AG08395 (cell line): ENCODE results near the gene ALOX12.

ENCODE experiments used
- DNase-seq: peaks from one replicate; pipeline ENCODE4 v3.0.0; 2012; ENCODE audit warnings: mixed read lengths, low spot score

ALOX12 gene

DNA sequence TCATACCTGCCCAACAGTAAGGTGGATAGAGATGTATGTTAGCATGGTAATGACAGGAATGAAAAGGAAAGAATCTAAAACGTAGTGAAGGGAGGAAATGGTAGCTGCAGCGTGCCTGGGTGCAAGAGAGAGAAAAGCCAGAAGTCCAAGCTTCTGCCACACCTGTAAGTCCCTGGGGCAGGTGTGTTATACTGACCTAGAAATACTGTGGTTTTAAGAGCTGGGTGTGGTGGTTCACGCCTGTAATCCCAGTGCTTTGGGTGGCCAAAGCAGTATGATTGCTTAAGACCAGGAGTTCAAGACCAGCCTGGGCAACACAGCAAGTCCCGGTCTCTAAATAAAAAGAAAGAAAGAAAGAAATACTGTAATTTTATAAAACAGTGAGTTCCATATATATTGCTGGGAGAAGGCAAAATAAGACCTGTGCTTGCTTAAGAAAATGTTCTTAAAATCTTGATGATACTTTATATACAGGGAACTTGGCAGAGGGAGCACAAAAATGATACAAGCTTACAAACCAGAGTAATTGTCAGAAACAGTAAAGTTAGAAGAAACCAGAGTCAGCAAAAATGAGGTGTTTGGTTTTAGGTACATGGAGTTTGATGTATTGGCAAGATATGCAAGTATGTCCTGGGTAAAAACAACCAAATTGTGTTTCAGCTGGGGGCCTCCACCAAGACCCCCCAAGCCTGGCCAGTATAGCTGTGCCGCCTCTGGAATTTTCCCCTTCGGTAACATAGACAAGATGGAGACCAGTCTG is 6.6 kb downstream of the ALOX12 start:
- no peak for DNase-seq

DNA sequence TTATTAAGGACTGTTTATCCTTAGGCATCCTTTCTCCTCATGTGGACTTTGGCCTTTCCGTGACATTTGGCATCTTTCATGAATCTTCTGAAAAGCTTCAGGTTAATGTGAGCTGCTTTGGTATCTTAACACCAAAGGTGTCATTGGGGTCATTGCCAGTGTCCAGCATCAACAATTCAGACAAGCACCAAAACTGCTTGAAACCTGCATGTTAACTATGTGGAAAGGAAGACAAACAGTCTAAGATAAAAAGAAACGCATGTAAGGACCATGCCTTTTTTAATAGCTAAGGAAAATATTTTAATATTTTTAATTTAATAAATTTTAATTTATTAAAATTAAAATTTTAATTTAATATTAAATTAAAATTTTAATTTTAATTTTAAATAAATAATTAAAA is 7.9 kb downstream of the ALOX12 start:
- DNase-seq = no peak

DNA sequence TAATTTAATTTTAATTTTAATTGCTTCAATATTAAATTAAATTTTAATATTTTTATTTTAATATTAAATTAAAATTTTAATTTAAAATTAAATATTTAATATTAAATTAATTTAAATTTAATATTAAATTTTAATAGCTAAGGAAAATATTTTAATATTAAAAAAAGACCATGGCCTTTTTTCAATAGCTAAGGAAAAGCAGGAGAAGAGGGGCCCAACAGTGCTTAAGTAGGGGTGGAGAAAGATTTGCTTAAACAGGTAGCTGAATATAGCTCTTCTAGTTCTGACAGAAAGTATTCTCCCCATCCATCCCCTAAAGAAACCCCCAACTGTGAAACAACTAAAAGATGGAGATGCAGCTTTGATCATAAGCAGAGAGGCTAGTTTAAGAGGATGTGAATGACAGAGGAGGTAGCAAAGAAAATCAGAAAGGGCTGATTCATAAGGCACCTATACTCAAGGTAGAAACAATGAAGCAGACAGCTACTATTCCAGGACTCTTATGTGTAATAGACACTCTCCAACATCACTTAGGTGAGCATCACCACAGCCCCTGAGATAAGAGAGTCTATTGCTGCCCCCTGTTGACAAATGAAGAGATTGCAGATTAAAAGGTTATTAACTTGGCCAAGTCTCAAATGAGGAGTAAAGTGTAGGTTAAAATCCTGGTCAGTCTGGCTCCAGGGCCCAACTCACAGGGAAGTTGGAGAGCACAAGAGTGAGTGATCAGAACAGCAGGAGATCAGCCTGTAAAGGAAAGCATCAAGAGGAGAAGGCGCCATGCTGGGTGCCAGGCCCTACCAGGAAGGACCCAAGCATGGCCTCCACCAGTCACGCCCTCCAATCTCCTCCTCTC is 8.8 kb downstream of the ALOX12 start:
- DNase-seq = peak; percentile 68

DNA sequence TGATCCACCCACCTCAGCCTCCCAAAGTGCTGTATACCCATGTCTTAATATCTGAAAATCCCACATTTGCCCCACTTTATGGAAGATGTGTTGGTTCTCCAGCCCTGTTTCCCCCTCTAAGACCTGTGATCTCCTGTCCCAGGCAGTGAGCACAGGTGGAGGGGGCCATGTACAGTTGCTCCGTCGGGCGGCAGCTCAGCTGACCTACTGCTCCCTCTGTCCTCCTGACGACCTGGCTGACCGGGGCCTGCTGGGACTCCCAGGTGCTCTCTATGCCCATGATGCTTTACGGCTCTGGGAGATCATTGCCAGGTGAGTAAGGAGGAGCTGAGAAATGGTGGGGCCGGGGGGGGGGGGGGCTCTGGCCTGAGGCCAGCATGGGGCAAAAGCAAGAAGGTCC is 9.9 kb downstream of the ALOX12 start:
- no peak for DNase-seq

DNA sequence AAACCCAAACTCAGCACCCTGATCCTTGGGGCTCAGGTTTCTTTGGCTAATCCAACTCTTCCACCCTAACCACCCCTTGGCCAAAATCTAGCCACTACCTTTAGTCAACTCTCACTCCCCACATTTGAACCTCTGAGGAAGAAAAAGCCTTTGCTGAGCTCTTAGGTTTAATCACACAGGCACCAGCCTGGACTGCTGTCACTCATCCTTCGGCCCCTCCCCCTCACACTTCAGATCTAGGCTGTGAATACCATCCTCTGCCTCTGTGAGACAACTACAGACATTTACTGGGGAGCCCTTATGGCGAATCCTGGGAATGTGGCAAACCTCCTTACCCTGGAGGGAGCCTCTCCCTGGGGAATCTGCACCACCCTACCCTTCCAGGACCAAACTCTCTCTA is 11.3 kb downstream of the ALOX12 start:
- no peak for DNase-seq

DNA sequence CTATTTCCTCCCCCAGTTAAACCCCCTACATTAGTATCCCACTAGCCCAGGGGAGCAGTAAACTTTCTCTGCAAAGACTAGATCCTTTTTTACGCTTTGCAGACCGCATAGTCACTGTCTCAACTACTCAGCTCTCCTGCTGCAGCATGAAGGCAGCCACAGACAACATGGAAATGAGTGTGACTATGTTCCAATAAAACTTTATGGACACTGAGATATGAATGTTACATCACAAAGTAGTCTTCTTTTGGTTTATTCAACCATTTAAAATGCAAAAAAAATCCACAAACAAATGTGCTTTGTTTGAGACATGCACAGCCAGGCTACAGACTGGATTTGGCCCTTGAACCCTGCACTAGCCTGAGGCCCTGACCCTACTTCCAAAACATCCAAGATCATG is 14.7 kb downstream of the ALOX12 start:
- no peak for DNase-seq

DNA sequence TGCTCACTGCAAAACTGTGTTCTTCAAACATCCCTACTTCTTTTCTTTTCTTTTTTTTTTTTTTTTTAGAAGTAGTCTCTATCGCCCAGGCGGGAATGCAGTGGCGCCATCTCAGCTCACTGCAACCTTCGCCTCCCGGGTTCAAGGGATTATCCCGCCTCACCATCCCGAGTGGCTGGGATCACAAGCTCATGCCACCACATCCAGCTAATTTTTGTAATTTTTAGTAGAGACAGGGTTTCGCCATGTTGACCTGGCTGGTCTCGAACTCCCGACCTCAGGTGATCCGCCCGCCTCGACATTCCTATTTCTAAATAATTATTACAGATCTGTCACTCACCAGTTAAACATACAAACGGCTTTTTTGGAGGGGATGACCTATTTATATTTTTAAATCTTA is 15.6 kb downstream of the ALOX12 start:
- DNase-seq = no peak

DNA sequence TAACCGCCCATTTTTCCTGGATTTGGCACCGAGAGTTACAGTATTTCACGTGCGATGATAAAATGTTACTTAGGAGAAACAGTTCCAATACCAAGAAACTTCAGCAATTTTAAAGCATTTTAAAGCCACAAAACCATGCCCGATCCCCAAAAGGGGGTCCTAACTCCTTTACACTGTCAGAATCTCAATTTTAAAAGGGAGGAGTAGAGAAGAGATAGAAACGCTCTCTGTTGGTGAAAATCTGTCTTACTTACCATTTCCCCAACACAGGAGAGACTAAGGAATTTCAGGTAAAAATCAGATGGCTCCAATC is 16.0 kb downstream of the ALOX12 start:
- no peak for DNase-seq

DNA sequence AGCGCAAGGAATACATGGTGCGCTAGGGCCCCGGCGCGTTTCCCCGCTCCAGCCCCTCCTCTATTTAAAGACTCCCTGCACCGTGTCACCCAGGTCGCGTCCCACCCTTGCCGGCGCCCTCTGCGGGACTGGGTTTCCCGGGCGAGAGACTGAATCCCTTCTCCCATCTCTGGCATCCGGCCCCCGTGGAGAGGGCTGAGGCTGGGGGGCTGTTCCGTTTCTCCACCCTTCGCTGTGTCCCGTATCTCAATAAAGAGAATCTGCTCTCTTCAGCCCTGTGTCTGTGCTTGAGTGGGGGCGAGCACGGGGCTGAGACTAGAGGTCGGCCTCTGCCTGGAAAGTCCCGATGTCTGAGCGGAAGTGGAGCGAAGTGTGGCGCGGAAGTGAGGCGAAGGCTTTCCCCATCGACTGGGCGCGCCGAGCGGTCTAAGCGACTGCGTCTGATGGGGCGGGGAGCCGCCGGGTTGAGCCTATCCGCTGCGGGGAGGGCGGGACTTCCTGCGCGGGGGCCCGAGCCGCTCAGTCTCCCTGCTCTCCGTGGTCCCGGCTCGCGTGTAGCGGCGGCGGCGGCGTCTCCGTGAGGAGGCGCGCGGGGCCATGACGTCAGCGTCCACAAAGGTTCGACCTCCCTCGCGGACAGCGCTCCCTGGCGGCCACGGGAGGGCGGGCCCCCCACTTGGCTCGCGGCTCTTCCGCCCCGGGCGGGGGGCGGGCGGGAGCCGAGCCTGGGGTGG is 18.6 kb downstream of the ALOX12 start:
- peak; percentile 95 for DNase-seq

DNA sequence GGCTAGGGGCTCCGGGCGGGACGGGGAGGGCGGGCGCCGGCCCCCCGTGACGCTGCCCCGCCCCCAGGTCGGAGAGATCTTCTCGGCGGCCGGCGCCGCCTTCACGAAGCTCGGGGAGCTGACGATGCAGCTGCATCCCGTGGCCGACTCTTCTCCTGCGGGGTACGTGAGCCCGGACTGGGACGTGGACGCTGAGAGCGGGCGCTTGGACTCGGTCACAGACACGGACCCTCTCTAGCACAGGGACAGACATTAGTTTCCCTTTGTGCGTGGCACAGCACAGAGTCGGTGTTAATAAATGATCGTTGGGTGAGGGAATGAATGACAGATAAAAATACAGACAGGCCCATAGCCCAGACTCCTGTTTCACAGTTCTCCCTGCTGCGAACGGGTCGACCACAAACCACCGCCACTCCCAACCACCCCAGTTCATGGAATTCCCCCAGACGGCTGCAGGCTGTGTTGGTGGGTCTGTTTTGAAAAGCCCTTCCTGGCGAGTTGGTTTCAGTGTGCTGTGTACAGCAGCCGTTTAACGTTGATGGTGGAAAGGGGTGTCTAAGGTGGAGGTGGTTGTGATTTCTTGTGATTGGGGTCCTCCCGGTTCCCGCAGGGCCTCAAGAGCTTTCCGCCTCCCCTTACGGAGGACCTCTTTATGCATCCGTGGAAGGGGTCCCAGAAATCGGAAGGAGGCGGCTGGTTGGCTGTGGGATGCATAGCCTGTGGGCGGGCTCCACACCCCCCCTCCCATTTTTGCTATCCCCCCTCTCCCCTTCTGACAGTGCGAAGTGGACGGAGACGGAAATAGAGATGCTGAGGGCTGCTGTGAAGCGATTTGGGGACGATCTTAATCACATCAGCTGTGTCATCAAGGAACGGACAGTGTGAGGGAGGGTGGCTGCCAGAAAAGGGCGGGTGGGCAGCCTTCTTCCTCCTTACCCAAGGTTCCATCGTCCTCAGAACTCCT is 19.4 kb downstream of the ALOX12 start:
- no peak for DNase-seq

DNA sequence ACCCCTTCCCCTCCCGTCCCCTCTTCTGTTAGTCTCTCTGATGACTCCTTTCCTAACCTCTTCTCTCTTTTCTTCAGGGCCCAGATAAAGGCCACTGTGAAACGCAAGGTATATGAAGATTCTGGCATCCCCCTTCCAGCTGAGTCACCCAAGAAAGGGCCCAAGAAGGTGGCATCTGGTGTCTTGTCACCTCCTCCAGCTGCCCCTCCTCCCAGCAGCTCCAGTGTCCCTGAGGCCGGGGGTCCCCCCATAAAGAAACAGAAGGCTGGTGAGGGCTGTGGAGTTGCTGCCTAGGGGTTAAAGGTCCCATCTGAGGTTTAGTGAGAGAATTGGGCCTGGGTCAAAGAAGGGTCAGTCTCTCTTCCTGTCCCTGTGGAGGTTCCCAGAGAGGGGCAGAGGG is 20.6 kb downstream of the ALOX12 start:
- no peak for DNase-seq

DNA sequence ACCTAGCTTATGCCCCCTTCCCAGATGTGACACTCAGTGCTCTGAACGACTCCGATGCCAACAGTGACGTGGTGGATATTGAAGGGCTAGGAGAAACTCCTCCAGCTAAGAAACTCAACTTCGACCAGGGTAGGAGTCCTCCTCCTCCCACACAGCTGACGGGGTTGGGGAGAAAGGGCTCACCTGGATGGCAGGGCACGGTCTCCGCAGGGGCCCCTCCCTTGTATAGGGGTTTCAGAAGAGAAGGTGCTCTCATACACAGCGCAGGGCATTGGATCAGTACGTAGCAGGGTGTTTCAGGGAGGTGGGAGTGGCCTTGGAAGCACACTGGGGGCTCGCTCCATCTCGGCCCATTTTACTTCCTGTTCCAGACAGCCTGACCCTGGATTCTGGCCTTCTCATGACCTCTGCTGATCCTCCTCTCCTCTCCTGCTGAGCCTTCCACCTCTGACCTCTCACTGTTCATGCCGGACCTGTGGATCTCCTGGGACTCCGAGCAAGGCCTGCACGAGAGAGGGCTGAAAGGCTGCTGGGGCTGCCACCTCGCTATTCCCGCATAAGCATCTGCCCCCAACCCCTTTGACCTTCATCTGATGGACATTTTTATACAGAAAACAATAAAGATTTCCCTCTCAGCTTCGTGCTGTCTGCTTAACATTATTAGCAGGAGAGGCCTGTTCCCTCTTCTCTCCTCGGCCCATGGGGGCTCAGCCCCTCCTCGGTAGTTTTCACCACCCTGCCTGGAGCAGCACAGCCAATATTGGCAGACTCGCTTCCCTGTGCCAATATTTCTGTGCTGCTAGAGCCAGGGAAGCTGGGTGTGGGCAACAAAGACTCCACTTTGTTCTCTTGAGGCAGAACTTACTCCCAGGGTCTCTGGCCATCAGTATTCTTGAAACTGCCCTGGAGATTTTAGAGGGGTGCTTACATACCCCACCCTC is 21.3 kb downstream of the ALOX12 start:
- DNase-seq = no peak

DNA sequence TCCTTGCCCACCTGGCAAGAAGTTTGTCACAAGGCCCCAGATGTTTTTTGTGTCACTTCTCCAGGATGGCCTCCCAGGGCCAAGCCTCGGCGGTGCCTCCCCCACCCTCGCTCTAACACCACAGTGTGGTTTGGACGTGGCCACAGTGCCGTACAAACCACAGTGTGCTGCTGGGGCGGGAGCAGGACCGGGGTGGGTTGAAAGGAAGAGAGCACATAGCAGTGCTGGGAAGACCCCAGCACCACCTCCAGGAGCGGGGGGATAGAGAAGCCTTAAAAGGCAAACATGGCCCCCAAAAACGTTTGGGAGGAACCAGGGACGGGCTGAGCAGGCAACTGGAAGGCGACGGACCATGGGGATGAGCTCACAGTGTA is 22.0 kb downstream of the ALOX12 start:
- DNase-seq = no peak

DNA sequence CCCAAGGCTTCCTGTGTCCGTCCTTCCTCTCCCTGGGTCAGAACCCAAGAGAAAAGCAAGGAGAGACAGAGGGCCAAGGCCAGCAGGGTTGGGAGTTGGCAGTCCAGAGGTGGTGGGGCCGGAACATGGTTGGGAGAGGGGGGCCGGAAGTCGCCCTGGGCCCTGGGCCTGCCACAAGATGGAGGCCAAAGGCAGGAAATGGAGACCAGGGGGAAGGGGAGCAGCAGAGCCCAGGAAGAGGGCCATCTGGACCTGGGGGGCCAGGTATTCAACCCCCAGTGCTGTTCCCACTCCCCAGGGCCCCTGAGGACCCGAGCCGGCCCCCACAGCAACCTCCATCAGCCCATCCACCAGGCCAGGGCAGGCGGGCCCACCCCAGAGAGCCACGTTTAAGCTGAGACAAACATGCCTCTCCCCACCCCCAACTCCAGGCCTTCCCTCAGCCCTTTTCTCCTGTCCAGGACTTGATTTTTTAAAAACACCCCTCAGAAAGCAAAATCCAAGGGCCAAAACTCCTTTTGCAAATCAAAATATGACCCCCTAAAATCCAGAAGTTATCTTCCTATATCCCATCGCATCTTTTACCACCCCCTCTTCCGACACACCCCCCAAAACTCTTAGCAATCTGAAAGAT is 22.6 kb downstream of the ALOX12 start:
- DNase-seq = peak; percentile 39

DNA sequence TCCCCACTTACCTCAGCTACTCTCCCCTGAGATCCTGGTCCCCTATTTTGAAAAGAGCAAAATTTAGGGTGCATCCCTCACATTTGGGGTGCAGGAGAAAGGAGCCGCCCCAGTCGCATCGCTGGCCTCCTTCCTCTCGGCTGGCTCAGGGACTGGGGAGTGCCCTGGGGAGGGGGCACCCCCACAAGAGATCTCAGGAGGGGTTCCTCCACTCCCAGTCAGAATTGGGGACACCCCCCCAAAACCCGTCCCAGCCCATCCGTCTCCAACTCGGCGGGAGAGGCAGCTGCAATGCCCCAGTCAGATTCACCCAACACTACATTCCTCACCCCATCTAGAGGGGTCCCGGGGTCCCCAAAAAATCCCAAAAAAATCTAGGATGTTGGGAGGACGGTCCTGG is 23.5 kb downstream of the ALOX12 start:
- DNase-seq = peak; percentile 25

DNA sequence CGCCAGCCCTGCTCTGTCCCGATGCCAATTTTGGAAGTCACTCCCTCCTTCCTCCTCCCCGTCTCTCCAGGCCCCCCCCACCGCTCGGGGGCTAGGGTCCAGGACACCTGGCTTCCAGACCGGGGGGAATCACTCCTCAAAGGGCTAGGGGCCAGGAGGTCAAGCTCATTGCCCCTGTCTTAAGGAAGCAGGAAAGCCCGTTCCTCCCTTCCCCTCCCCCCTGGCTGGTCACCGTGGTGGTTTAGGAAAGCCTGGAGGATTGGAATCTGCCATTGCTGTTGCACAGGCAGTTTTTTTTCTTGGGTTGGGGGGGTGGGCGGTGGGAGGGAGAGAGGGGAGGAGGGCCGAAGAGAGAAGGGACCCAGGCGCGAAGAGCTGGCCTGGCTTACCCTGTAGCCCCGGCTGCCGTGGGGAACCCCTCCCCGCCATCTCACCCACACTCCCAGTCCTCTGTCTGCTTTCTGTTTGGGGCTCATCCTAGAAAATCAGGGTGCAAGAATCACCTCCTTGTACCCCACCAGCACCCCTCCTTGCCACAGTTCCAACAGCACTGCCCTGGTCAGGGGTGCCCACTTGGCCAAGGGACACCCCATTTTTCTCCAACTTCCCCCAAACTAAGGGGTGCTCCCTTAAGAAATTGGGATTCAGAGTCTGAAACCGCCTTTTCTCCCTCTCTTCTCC is 24.1 kb downstream of the ALOX12 start:
- peak; percentile 59 for DNase-seq

DNA sequence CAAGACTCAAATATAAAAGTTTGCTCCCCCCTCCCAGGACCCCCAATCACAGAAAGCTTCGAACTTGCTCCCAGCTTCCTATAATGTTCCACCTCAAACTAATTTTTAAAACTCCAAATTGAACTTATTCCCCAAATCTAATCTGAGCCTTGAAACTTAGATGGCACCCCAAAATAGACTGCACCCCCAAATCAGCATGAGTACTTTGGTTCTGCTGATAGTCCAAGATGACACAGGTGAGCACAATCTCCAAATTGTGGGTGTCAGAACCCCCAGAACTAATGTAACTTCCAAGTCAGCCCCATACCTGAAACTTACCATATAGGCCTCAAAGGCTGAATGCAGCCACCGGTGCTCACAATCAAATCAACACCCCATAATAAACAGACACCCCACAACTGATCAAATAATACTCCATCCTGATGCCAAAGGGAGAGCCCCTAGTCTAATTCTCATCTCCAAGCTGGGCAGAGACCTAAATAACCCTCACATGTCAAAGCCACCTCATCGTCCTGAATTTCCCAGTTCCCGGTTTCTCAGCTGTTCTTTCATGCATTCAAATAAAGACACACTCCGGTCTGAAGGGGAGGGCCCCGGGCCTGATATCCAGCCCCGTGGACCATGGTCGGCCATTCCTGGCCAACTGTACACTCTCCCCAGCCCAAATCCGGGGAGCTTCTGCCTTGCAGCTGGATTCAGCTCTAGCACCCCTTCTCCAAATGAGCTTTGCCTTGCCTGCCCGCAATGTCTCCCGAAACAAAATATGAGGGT is 25.2 kb downstream of the ALOX12 start:
- no peak for DNase-seq

DNA sequence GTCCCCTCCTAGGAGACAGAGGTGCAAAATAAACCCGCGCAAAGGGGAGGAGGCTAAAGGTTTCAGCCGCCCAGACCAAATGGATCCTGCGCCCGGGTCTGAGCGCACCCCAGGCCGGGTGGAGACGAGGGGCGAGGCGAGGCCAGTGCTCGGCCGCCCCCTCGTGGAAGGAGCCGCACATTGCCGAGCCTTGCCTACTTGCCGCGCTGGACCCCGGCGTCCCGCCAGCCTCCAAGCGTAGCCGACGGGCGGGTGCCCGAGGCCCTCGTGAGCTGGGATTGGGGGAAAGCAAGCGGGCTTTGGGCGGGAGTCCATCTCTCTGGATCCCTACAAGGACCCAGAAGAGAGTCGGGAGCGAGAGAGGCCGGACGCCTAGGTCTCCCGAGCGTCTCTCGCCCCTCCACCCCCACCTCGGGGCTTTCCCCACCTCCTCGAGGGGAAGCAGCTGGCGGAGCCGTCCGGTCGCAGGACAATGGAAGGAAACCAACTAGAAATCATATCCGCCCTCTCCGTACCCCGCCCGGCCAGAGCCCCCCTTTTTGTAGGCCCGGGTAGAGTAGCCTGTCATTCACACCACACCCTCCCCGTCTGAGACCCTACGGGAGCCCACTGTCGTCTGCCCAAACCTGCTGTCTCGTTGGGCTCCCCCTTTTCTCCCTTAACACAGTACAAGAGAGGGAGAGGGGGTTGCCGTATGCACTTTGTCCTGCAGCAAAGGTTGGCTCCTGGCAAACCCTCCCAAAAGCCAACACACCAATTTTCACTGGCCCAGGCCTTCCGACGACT is 26.3 kb downstream of the ALOX12 start:
- DNase-seq = peak; percentile 90
